Measurements from ENCODE around the gene TARS2. TPM values are rescaled to one million over a fixed set of nuclear protein-coding genes. Genes with fewer than 3 reads are reported as not detected.

Gene TARS2
- total and polyA plus RNA-seq, 2 of the 13 experiments (the other 11 are each of a cell fraction or from before 2014, with no cell fraction given) = 21.3 to 22.8 TPM

DNA sequence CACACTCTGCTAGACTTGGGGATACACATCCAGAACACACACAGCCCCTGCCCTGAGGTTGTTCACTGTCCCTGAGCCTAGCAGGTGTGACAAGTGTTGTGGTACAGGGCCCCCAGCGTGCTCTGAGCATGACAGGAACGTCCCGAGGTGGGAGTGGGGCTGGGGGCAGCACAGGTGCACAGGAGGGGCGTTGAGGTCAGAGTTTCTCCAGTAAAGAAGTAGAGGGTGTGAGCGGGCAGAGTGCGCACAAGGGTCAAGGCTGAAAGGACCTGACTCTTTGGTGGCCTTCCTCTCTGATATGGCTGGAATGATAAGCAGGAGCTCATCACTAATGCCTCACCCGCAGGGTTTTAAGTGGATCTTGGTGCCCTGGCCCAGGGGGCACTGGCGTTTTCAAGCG lies 27.0 kb downstream of the TARS2 start (continued):
- 0 out of 2 replicates have a peak, but pooled peaks have one; percentile 45 for TF ChIP-seq ZBTB4 (CRISPR knock-in tag; IDR thresholded peaks at IDR 0.05; ENCODE audit: borderline replicate concordance)
- no peak for TF ChIP-seq RFX5 (IDR thresholded peaks at IDR 0.05; ENCODE audit: low read depth, low read length)
- TF ChIP-seq, protein P1, sequence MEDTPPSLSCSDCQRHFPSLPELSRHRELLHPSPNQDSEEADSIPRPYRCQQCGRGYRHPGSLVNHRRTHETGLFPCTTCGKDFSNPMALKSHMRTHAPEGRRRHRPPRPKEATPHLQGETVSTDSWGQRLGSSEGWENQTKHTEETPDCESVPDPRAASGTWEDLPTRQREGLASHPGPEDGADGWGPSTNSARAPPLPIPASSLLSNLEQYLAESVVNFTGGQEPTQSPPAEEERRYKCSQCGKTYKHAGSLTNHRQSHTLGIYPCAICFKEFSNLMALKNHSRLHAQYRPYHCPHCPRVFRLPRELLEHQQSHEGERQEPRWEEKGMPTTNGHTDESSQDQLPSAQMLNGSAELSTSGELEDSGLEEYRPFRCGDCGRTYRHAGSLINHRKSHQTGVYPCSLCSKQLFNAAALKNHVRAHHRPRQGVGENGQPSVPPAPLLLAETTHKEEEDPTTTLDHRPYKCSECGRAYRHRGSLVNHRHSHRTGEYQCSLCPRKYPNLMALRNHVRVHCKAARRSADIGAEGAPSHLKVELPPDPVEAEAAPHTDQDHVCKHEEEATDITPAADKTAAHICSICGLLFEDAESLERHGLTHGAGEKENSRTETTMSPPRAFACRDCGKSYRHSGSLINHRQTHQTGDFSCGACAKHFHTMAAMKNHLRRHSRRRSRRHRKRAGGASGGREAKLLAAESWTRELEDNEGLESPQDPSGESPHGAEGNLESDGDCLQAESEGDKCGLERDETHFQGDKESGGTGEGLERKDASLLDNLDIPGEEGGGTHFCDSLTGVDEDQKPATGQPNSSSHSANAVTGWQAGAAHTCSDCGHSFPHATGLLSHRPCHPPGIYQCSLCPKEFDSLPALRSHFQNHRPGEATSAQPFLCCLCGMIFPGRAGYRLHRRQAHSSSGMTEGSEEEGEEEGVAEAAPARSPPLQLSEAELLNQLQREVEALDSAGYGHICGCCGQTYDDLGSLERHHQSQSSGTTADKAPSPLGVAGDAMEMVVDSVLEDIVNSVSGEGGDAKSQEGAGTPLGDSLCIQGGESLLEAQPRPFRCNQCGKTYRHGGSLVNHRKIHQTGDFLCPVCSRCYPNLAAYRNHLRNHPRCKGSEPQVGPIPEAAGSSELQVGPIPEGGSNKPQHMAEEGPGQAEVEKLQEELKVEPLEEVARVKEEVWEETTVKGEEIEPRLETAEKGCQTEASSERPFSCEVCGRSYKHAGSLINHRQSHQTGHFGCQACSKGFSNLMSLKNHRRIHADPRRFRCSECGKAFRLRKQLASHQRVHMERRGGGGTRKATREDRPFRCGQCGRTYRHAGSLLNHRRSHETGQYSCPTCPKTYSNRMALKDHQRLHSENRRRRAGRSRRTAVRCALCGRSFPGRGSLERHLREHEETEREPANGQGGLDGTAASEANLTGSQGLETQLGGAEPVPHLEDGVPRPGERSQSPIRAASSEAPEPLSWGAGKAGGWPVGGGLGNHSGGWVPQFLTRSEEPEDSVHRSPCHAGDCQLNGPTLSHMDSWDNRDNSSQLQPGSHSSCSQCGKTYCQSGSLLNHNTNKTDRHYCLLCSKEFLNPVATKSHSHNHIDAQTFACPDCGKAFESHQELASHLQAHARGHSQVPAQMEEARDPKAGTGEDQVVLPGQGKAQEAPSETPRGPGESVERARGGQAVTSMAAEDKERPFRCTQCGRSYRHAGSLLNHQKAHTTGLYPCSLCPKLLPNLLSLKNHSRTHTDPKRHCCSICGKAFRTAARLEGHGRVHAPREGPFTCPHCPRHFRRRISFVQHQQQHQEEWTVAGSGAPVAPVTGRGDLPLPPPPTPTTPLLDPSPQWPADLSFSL (CRISPR knock-in tag; IDR thresholded peaks at IDR 0.05) = no peak
- no peak for TF ChIP-seq ZNF614 (CRISPR knock-in tag; IDR thresholded peaks at IDR 0.05; ENCODE audit: borderline replicate concordance)
- TF ChIP-seq, protein P2, sequence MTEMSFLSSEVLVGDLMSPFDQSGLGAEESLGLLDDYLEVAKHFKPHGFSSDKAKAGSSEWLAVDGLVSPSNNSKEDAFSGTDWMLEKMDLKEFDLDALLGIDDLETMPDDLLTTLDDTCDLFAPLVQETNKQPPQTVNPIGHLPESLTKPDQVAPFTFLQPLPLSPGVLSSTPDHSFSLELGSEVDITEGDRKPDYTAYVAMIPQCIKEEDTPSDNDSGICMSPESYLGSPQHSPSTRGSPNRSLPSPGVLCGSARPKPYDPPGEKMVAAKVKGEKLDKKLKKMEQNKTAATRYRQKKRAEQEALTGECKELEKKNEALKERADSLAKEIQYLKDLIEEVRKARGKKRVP (CRISPR knock-in tag; IDR thresholded peaks at IDR 0.05) = no peak
- TF ChIP-seq SALL1 (CRISPR knock-in tag; IDR thresholded peaks at IDR 0.05) = 0 out of 2 replicates have a peak, but pooled peaks have one; percentile 20
- TF ChIP-seq ZNF441 (CRISPR knock-in tag; IDR thresholded peaks at IDR 0.05; ENCODE audit: borderline replicate concordance) = no peak
- no peak for TF ChIP-seq ZMAT3 (CRISPR knock-in tag; conservative IDR thresholded peaks at IDR 0.05)
- TF ChIP-seq, protein P3, sequence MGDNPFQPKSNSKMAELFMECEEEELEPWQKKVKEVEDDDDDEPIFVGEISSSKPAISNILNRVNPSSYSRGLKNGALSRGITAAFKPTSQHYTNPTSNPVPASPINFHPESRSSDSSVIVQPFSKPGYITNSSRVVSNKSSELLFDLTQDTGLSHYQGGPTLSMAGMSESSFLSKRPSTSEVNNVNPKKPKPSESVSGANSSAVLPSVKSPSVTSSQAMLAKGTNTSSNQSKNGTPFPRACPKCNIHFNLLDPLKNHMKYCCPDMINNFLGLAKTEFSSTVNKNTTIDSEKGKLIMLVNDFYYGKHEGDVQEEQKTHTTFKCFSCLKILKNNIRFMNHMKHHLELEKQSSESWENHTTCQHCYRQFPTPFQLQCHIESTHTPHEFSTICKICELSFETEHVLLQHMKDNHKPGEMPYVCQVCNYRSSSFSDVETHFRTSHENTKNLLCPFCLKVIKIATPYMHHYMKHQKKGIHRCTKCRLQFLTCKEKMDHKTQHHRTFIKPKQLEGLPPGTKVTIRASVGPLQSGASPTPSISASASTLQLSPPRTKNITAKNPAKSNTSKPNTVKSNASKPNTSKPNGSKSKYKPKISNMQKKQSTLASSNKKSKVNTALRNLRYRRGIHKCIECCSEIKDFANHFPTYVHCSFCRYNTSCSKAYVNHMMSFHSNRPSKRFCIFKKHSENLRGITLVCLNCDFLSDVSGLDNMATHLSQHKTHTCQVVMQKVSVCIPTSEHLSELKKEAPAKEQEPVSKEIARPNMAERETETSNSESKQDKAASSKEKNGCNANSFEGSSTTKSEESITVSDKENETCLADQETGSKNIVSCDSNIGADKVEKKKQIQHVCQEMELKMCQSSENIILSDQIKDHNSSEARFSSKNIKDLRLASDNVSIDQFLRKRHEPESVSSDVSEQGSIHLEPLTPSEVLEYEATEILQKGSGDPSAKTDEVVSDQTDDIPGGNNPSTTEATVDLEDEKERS (CRISPR knock-in tag; IDR thresholded peaks at IDR 0.05) = no peak
- TF ChIP-seq SCMH1 (CRISPR knock-in tag; IDR thresholded peaks at IDR 0.05; ENCODE audit: borderline replicate concordance) = no peak
- TF ChIP-seq ZFP37 (CRISPR knock-in tag; IDR thresholded peaks at IDR 0.05; ENCODE audit: borderline replicate concordance) = no peak
- no peak for TF ChIP-seq ZNF7 (CRISPR knock-in tag; IDR thresholded peaks at IDR 0.05)
- TF ChIP-seq MEF2D (CRISPR knock-in tag; IDR thresholded peaks at IDR 0.05) = no peak
- TF ChIP-seq, protein P4, sequence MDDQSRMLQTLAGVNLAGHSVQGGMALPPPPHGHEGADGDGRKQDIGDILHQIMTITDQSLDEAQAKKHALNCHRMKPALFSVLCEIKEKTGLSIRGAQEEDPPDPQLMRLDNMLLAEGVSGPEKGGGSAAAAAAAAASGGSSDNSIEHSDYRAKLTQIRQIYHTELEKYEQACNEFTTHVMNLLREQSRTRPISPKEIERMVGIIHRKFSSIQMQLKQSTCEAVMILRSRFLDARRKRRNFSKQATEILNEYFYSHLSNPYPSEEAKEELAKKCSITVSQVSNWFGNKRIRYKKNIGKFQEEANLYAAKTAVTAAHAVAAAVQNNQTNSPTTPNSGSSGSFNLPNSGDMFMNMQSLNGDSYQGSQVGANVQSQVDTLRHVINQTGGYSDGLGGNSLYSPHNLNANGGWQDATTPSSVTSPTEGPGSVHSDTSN (CRISPR knock-in tag; IDR thresholded peaks at IDR 0.05; ENCODE audit: borderline replicate concordance) = no peak
- TF ChIP-seq ZNF549 (CRISPR knock-in tag; IDR thresholded peaks at IDR 0.05) = no peak
